GM10266 (cell line): ENCODE results near the gene DLGAP1.
"Not testable (repeated sequence)": the region's sequence is repeated elsewhere in the genome, so short reads cannot be mapped to it uniquely, and the experiment has no call there.

Experiments
- DNase-seq: peaks from one replicate; pipeline ENCODE4 v3.0.0; 2012; ENCODE audit errors: extremely low spot score
- TF ChIP-seq, protein P1 (sequence below): IDR thresholded peaks from 2 replicates; pipeline ENCODE4 v1.5.1; 2012; ENCODE audit warnings: mild to moderate bottlenecking, low read depth; ENCODE audit not compliant: control insufficient read depth, insufficient read depth; ENCODE audit errors: missing control alignments

Gene DLGAP1

GRCh38 chr18:4319738-4320677 lies 135.1 kb downstream of the DLGAP1 start:
- TF ChIP-seq, protein P1, sequence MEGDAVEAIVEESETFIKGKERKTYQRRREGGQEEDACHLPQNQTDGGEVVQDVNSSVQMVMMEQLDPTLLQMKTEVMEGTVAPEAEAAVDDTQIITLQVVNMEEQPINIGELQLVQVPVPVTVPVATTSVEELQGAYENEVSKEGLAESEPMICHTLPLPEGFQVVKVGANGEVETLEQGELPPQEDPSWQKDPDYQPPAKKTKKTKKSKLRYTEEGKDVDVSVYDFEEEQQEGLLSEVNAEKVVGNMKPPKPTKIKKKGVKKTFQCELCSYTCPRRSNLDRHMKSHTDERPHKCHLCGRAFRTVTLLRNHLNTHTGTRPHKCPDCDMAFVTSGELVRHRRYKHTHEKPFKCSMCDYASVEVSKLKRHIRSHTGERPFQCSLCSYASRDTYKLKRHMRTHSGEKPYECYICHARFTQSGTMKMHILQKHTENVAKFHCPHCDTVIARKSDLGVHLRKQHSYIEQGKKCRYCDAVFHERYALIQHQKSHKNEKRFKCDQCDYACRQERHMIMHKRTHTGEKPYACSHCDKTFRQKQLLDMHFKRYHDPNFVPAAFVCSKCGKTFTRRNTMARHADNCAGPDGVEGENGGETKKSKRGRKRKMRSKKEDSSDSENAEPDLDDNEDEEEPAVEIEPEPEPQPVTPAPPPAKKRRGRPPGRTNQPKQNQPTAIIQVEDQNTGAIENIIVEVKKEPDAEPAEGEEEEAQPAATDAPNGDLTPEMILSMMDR = no peak
- DNase-seq = peak; percentile 17

GRCh38 chr18:4318311-4318710 lies 136.8 kb downstream of the DLGAP1 start:
- DNase-seq = no peak
- TF ChIP-seq, protein P1 = no peak

GRCh38 chr18:4311945-4312344 lies 143.2 kb downstream of the DLGAP1 start:
- DNase-seq = not testable (repeated sequence)

DNA sequence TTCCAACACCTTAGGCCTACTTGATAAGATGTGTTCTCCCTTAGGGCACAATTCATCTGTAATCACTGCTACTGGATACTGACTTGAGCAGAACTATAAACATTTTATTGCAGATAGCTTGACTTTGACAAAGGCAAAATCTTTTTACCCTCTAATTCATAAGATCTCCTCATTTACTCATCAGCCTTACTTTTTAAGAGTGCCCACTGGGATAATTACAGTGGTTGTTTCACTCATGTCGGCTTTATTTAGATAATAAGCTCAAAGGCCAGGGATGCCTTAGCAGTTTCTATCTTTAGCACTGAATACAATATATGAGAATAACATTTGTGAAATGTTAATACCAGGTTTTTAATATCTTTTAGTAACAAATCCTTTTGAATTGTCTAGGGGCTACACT lies 144.0 kb downstream of the DLGAP1 start:
- DNase-seq = no peak
- TF ChIP-seq, protein P1 = no peak

DNA sequence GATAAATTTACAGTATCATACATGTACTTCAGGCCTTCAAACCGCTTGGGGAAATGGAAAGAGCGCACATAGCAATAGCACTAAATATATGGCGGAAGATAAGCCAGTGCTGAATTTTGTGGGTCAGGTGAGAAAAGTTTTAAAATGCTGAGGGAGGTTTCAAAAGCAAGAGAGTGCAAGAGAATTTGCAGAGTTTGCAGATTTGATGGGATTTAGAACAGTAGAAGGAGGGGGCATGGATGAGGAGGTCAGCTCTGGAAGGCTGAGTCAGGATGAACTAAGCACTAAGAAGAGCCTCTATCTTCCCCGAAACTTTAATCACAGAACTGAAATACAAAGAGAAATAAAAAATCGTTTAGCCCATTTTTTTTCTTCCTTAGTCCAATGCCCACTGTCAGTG lies 145.9 kb downstream of the DLGAP1 start:
- TF ChIP-seq, protein P1 = no peak
- DNase-seq = no peak

DNA sequence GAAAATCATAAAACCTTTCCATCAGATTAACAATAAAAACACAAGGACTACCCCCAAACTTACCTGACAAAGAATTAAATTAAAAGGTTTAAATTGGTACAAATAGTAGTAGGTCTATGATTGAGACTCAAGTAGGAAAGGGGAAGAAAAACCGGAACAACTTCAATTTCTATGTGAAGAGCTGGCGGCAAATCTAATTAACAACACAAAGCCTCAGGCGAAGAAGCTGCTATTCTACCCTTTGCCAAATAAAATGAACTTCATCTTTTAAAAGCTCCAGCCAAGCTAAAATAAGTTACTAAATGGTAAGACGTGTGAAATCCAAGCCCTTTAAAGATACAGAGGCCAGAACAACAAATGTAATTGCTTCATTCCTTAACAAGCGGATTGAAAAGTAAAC lies 146.5 kb downstream of the DLGAP1 start:
- DNase-seq = no peak
- TF ChIP-seq, protein P1 = no peak

DNA sequence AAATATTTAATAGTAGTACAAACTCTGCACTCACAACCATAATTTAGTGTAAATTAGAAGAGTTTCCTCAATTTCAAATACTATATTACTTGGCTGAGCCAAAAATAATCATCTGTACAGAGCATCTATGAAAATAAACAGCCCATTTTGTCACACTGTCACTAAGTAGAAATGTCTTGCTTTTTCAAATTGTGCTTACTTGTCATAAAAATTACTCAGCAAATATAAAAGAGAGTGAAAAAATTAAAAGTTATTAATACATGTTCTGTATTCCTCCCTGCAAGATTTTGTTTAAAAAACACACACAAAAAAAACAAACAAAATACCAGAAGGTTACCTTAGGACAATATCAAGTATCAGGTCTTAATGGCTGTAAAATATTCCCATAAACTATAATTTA lies 155.7 kb downstream of the DLGAP1 start:
- TF ChIP-seq, protein P1 = no peak
- no peak for DNase-seq
